HepG2 (cell line): ENCODE measurements around the gene SRRT. TPM values are rescaled to one million over a fixed set of nuclear protein-coding genes. Genes with fewer than 3 reads are reported as not detected.

ENCODE experiments used
- ATRX ChIP-seq: sonication (generic); formaldehyde crosslinking; IDR thresholded peaks from 2 replicates; pipeline ENCODE4 v1.4.0; 2020; ENCODE audit warnings: missing genetic modification reagents, borderline replicate concordance
- CHD2 ChIP-seq: IDR thresholded peaks from 2 replicates; pipeline ENCODE4 v1.6.1; 2011; ENCODE audit warnings: low read depth, low read length, improper control_type of control experiment
- HOXD1 ChIP-seq: sonication (generic); formaldehyde crosslinking; IDR thresholded peaks from 2 replicates; pipeline ENCODE4 v1.5.0; 2020; ENCODE audit warnings: missing genetic modification reagents
- MTA3 ChIP-seq: sonication (generic); formaldehyde crosslinking; IDR thresholded peaks from 2 replicates; pipeline ENCODE4 v1.4.0; 2020; ENCODE audit warnings: missing genetic modification reagents
- NFIB ChIP-seq: sonication (generic); formaldehyde crosslinking; IDR thresholded peaks from 2 replicates; pipeline ENCODE4 v1.9.0; 2021; ENCODE audit warnings: missing genetic modification reagents, mild to moderate bottlenecking, borderline replicate concordance
- ONECUT2 ChIP-seq: sonication (generic); formaldehyde crosslinking; IDR thresholded peaks from 2 replicates; pipeline ENCODE4 v1.4.0; 2020; ENCODE audit warnings: missing genetic modification reagents
- PHF5A ChIP-seq: IDR thresholded peaks from one replicate; pipeline ENCODE4 v1.6.1; 2018; ENCODE audit warnings: low read depth, missing genetic modification reagents; ENCODE audit not compliant: unreplicated experiment
- SMARCE1 ChIP-seq: fragments of 450-650 bp; IDR thresholded peaks from 2 replicates; pipeline ENCODE4 v1.6.1; 2017; ENCODE audit warnings: borderline replicate concordance
- TFE3 ChIP-seq: IDR thresholded peaks from 2 replicates; pipeline ENCODE4 v1.6.1; 2016
- ZBTB10 ChIP-seq: sonication (generic); formaldehyde crosslinking; IDR thresholded peaks from 2 replicates; pipeline ENCODE4 v1.4.0; 2020; ENCODE audit warnings: missing genetic modification reagents, borderline replicate concordance
- ZBTB20 ChIP-seq: sonication (generic); formaldehyde crosslinking; IDR thresholded peaks from 2 replicates; pipeline ENCODE4 v1.8.1; 2023; ENCODE audit warnings: missing genetic modification reagents, low read depth, mild to moderate bottlenecking, borderline replicate concordance
- ZMYM2 ChIP-seq: sonication (generic); formaldehyde crosslinking; IDR thresholded peaks from 2 replicates; pipeline ENCODE4 v1.8.0; 2022; ENCODE audit warnings: mild to moderate bottlenecking, missing genetic modification reagents
- ZNF224 ChIP-seq: sonication (generic); formaldehyde crosslinking; IDR thresholded peaks from 2 replicates; pipeline ENCODE4 v1.5.0; 2020; ENCODE audit warnings: mild to moderate bottlenecking, missing genetic modification reagents
- ZNF501 ChIP-seq: sonication (generic); formaldehyde crosslinking; IDR thresholded peaks from 2 replicates; pipeline ENCODE4 v1.5.1; 2020; ENCODE audit warnings: mild to moderate bottlenecking, moderate library complexity, missing genetic modification reagents
- ZNF558 ChIP-seq: sonication (generic); formaldehyde crosslinking; IDR thresholded peaks from 2 replicates; pipeline ENCODE4 v1.9.0; 2022; ENCODE audit warnings: mild to moderate bottlenecking, missing genetic modification reagents, borderline replicate concordance
- ZNF577 ChIP-seq: sonication (generic); formaldehyde crosslinking; IDR thresholded peaks from 2 replicates; pipeline ENCODE4 v1.4.0; 2020; ENCODE audit warnings: mild to moderate bottlenecking, low read depth, missing genetic modification reagents, borderline replicate concordance
- ZNF749 ChIP-seq: sonication (generic); formaldehyde crosslinking; IDR thresholded peaks from 2 replicates; pipeline ENCODE4 v1.8.0; 2022; ENCODE audit warnings: mild to moderate bottlenecking, missing genetic modification reagents, moderate library complexity, borderline replicate concordance
- polyA plus RNA-seq, 8 experiments: library from polyadenylated mRNA; depleted of rRNA in 3 of 8; stranded (reverse) in 7 of 8; unstranded in 1 of 8; fragments of >200 nt; fragmentation: Illumina TruSeq in 4 of 8; extraction: Trizol in 4 of 8; gene quantifications; 2 replicates each; pipeline versions ENCODE4 v1.2.1 to v1.2.3, GENCODE V29; 2011 to 2016; ENCODE audit warnings: low read depth in 4 of 8, missing spikeins in 1 of 8, mixed read lengths in 1 of 8; ENCODE audit not compliant: insufficient read depth in 1 of 8
- total RNA-seq, 5 experiments: library from RNA; depleted of rRNA; stranded (reverse); fragments of >200 nt; fragmentation: Illumina TruSeq; extraction: Trizol; gene quantifications; 2 replicates each; pipeline ENCODE4 v1.2.3, GENCODE V29; 2016; ENCODE audit warnings: low read depth in 1 of 5
- TF ChIP-seq, protein P1 (sequence below): sonication (generic); formaldehyde crosslinking; IDR thresholded peaks from 2 replicates; pipeline ENCODE4 v1.4.0; 2020; ENCODE audit warnings: low read depth, missing genetic modification reagents
- TF ChIP-seq, protein P2 (sequence below): sonication (generic); formaldehyde crosslinking; IDR thresholded peaks from 2 replicates; pipeline ENCODE4 v1.8.0; 2022; ENCODE audit warnings: low read depth, missing genetic modification reagents

Gene SRRT
- total and polyA plus RNA-seq, 2 of the 13 experiments (the other 11 are each of a cell fraction or from before 2014, with no cell fraction given): 26.2 to 106 TPM

DNA sequence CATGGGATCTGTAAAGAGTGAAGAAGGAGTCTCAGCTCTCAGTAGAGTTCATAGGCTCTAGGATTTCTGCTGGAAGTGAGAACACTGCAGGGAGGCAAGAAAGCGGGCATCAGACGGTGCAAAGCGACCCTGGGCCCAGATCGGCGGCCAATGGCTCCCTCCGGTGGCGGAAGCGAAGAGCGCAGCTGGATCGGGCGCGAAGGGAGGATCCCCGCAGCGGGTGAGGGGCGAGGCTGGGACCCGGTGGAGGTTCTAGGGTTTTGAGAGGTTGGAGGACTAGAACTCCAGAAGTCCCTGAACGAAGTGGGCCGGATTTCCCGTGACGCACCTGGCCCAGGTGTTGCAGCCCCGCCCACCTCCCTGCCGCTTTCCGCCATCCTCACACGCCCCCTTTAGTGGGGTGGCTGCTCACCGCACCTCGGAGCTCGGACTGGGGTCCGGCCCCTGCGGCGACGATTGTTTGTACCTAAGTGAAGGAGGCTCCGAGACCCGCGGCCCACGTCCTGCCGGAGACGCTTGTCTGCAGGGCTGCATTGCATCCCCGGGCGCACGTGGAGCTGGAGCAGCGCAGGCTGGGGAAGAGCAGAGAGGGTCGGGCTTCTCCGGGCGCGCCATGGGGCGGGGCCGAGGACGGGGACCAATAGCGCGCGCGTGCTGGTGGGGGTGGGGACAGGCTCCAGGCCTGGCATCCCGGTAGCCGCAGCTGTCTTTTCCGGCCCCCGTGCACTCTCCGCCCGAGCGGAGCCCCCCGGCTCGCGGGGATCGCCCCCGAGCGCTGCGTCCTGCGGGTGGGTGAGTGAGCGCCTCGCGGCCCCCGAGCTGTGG, 22.6 kb upstream of the SRRT start, which contains the start of gene SLC12A9 (continued):
- TF ChIP-seq, protein P1, sequence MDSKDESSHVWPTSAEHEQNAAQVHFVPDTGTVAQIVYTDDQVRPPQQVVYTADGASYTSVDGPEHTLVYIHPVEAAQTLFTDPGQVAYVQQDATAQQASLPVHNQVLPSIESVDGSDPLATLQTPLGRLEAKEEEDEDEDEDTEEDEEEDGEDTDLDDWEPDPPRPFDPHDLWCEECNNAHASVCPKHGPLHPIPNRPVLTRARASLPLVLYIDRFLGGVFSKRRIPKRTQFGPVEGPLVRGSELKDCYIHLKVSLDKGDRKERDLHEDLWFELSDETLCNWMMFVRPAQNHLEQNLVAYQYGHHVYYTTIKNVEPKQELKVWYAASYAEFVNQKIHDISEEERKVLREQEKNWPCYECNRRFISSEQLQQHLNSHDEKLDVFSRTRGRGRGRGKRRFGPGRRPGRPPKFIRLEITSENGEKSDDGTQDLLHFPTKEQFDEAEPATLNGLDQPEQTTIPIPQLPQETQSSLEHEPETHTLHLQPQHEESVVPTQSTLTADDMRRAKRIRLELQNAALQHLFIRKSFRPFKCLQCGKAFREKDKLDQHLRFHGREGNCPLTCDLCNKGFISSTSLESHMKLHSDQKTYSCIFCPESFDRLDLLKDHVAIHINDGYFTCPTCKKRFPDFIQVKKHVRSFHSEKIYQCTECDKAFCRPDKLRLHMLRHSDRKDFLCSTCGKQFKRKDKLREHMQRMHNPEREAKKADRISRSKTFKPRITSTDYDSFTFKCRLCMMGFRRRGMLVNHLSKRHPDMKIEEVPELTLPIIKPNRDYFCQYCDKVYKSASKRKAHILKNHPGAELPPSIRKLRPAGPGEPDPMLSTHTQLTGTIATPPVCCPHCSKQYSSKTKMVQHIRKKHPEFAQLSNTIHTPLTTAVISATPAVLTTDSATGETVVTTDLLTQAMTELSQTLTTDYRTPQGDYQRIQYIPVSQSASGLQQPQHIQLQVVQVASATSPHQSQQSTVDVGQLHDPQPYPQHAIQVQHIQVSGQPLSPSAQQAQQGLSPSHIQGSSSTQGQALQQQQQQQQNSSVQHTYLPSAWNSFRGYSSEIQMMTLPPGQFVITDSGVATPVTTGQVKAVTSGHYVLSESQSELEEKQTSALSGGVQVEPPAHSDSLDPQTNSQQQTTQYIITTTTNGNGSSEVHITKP: peak; percentile 52; the same call in 1 of the 2 replicates
- TF ChIP-seq HOXD1 (CRISPR knock-in tag) (no peak; the same call in 1 of the 2 replicates), ZBTB20 (CRISPR knock-in tag) (no peak), ZNF501 (CRISPR knock-in tag) (peak; percentile 84), SMARCE1 (no peak), ZNF224 (no peak), ZBTB10 (CRISPR knock-in tag) (no peak), ZNF577 (CRISPR knock-in tag) (no peak), TFE3 (CRISPR knock-in tag) (no peak), NFIB (CRISPR knock-in tag) (no peak), ZNF558 (peak; percentile 56; the same call in 1 of the 2 replicates), PHF5A (CRISPR knock-in tag) (no peak), ONECUT2 (no peak), CHD2 (no peak), ATRX (CRISPR knock-in tag) (no peak), MTA3 (CRISPR knock-in tag) (no peak), ZNF749 (CRISPR knock-in tag) (no peak), ZMYM2 (CRISPR knock-in tag) (no peak)
- TF ChIP-seq, protein P2, sequence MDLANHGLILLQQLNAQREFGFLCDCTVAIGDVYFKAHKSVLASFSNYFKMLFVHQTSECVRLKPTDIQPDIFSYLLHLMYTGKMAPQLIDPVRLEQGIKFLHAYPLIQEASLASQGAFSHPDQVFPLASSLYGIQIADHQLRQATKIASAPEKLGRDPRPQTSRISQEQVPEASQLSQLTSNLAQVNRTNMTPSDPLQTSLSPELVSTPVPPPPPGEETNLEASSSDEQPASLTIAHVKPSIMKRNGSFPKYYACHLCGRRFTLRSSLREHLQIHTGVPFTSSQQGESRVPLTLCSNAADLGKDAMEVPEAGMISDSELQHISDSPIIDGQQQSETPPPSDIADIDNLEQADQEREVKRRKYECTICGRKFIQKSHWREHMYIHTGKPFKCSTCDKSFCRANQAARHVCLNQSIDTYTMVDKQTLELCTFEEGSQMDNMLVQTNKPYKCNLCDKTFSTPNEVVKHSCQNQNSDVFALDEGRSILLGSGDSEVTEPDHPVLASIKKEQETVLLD (CRISPR knock-in tag): no peak
